PC-3 (cell line): ENCODE measurements around the gene SMAD1.

Source experiments
- CTCF ChIP-seq: fragments of 300-600 bp; sonication (generic); conservative IDR thresholded peaks from 2 replicates; pipeline ENCODE4 v1.5.1; 2017; ENCODE audit warnings: antibody characterized with exemption, low read depth, mild to moderate bottlenecking, low read length
- EZH2phosphoT487 ChIP-seq: fragments of 300-600 bp; sonication (generic); IDR thresholded peaks from 2 replicates; pipeline ENCODE4 v1.6.1; 2018; ENCODE audit warnings: mild to moderate bottlenecking, antibody characterized with exemption, low read length, borderline replicate concordance

GRCh38 chr4:145488310-145488709, 6.7 kb downstream of the SMAD1 start:
- TF ChIP-seq EZH2phosphoT487 = no peak
- TF ChIP-seq CTCF = no peak
